Heart left ventricle (tissue), 13 donors: ENCODE data around the gene ADCY5.

Experiments
- POLR2A ChIP-seq, 2 donors: fragments of 450-650 bp; IDR thresholded peaks; one replicate each; pipeline ENCODE4 v1.6.1; 2017; ENCODE audit warnings: antibody characterized with exemption in 2 of 2, mild to moderate bottlenecking in 2 of 2, moderate library complexity in 2 of 2
- TF ChIP-seq, protein P1 (sequence below), 12 donors: fragments of 200-600 bp; sonication (generic) in 4 of 12; IDR thresholded peaks; one replicate each; pipeline versions ENCODE4 v1.5.0 to v1.8.0; 2018 to 2022; ENCODE audit warnings: antibody characterized with exemption in 12 of 12, mild to moderate bottlenecking in 5 of 12
- donor health status: ischemic (EF 13 %, LVEDD 7.1; RV severe dilation, severe dysfunction).
- donor health status: DM: no; HTN: yes; CAD: no.
- donor health status: DM: no; HTN: no; CAD: no.
- donor health status: ischemic (EF 25% LVEDD 6.9; RV normal size, moderate dysfunction).
- donor health status: ischemic (EF 25% LVEDD 5.7; RV mildly dilated, moderate dysfunction).
- donor health status: ischemic (EF 35%, LVEDD 5.7; RV mildly dilated, moderate dysfunction).
- donor health status: nonischemic (EF 11% LVEDD 7.7; RV severe dilation, severe dysfunction).
- donor health status: DM: yes; HTN: yes; CAD: no.
- donor health status: PGD.
- donor health status: ischemic (EF 29% LVEDD 5.4; RV normal size, mild dysfunction).
- donor health status: nonischemic (EF 23%, LVEDD 6.1; RV moderate dilation, normal function).

DNA sequence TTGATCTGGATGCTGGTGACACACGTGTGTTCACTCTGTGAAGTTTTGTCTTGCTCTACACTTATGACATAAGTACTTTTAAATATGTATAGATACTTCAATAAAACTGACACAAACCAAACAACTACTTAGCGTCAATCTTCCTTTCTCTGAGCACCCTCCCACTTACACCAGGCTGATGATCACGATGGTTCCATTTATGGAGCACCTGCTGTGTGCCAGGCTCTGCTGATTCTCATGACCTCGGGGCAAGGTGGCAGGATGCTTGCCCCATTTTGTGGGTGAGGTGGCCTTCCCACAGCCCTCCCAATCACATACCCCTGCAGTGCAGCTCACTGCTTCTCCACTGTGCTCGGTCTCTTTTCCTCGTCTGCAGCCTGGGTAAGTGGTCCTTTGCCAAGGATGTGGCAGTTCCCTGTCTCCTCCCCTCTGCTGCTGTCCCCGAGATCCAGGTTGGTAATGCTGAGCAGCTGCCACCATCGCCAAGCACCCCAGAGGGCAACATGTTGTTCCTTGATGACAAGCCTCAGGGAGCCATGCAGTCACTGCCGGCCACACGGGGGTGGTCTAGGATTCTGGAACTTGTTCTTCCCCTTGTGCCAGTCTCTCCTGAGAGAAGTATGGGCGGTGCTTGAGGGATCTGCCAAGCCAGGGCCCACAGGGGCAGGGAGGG lies 20.6 kb upstream of the ADCY5 start:
- TF ChIP-seq, protein P1, sequence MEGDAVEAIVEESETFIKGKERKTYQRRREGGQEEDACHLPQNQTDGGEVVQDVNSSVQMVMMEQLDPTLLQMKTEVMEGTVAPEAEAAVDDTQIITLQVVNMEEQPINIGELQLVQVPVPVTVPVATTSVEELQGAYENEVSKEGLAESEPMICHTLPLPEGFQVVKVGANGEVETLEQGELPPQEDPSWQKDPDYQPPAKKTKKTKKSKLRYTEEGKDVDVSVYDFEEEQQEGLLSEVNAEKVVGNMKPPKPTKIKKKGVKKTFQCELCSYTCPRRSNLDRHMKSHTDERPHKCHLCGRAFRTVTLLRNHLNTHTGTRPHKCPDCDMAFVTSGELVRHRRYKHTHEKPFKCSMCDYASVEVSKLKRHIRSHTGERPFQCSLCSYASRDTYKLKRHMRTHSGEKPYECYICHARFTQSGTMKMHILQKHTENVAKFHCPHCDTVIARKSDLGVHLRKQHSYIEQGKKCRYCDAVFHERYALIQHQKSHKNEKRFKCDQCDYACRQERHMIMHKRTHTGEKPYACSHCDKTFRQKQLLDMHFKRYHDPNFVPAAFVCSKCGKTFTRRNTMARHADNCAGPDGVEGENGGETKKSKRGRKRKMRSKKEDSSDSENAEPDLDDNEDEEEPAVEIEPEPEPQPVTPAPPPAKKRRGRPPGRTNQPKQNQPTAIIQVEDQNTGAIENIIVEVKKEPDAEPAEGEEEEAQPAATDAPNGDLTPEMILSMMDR (IDR thresholded peaks at IDR 0.05): no peak
- TF ChIP-seq POLR2A (IDR thresholded peaks at IDR 0.05): no peak
